GM20431 (cell line): ENCODE measurements around the gene HRH3.

Experiments
- in situ Hi-C: fragments of 300-500 bp; cut with MseI, MboI; formaldehyde crosslinking; loops from one replicate; pipeline ENCODE4 v1.15.0; 2020; ENCODE audit warnings: low sequenced_read_pairs; ENCODE audit not compliant: unreplicated experiment

The HRH3 gene

DNA sequence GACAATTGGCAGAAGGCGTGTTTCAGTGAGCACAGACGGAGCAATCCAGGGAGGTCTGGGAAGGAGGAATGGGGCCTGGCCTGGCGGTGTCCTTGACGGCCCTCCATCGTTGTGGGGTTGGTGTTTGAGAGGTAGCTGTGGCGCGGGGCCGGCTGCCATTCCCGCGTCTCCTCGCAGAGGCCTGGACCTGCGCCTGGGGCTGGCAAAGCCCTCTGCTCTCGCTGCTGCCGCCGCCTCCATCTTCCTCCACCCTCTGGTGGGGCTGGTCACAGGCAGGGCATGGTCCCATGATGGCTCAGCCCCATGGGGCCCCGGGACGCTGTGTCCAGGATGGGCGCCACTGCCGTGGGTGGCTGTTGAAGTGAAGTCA is 25.8 kb upstream of the HRH3 start:
- in situ Hi-C loops, result no loop called here

GRCh38 chr20:62244644-62245108 is 24.6 kb upstream of the HRH3 start:
- in situ Hi-C loops, result no loop called here

GRCh38 chr20:62243906-62244515 is 23.9 kb upstream of the HRH3 start:
- in situ Hi-C loops, result no loop called here

DNA sequence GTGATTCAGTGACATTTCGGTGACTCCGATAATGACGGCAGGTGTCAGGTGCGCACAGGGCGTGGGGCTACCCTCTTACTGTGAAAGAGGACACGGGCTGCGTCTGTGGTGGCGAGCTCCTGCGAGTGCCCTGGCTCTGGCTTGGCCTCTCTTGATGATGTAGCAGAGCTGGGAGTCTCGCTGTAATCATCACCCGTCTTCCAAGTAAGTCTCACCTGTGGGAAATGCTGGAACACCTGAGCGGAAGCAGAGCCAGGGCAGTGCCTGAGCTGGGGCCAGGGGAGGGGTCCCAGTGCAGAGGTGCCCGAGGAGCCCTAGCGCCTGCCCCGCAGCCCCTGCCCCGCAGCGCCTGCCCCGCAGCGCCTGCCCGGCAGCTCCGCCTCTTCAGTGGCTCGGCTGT is 23.0 kb upstream of the HRH3 start:
- in situ Hi-C loops, result no loop called here

DNA sequence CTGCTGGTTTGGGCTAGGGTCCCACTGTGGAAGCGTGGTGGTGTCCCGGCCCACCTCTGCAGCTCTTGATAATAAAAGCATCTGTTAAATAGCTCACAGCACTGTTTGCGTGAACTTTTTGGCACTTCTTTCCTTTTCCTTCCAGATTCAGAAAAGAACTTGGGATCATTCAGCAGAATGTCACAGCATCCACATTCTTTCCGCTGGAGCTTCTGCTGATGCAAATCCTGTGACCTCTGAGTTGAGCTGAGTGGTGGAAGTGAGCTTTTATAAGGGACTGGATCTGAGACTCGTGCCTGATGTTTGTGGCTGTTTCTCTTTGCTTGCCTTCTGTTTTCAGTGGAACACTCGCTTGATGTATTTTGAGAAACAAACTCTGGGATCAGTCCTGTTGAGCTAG is 22.1 kb upstream of the HRH3 start:
- in situ Hi-C loops, result no loop called here

DNA sequence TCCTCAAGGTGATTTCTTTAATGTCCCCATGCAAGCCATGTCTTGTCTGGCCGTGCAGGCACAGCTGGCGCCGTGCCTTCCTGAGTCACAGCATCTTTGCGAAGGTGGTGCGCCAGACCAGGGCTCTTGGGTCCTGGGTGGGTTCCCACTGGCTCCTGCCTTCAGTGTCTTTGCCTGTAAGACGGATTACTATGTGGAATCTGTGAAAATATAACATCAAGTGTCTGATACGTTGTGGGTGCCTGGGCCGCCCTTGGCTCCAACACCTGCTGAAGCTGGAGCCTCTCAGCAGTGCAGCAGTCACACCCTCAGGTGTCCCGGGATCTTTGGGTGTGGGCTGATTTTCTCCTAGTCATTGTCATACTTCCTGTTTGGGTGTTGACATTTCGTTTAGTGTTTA is 21.4 kb upstream of the HRH3 start:
- in situ Hi-C loops, result no loop called here

DNA sequence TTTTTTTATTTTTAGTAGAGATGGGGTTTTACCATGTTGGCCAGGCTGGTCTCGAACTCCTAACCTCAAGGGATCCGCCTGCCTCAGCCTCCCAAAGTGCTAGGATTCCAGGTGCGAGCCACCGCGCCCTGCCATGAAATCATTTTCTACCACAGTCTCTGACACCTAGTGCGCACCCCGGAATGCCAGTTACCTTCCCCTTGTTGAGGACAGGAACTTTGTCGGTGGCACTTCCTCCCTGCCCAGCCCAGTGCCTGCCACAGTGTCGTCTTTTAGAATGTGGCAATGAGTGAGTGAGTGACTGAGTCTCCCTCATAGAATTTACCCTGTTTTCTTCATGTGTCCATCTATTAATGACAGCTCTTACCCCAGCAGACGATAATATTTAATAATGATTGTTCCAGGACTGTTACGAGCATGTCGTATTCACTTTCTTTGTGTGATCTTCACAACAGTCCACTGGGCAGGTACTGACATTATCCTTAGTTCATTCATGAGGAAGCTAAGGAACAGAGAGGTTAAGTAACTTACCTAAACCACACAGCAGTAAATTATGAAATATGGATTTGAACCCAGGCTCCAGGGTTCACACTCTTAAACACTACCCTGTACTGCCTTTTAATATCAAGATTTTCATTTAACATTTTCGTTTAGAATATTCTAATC is 20.1 kb upstream of the HRH3 start:
- in situ Hi-C loops, result no loop called here

- in situ Hi-C loops, result no loop called here
Measured at GRCh38 chr20:62239278-62239879, 19.3 kb upstream of the HRH3 start.

DNA sequence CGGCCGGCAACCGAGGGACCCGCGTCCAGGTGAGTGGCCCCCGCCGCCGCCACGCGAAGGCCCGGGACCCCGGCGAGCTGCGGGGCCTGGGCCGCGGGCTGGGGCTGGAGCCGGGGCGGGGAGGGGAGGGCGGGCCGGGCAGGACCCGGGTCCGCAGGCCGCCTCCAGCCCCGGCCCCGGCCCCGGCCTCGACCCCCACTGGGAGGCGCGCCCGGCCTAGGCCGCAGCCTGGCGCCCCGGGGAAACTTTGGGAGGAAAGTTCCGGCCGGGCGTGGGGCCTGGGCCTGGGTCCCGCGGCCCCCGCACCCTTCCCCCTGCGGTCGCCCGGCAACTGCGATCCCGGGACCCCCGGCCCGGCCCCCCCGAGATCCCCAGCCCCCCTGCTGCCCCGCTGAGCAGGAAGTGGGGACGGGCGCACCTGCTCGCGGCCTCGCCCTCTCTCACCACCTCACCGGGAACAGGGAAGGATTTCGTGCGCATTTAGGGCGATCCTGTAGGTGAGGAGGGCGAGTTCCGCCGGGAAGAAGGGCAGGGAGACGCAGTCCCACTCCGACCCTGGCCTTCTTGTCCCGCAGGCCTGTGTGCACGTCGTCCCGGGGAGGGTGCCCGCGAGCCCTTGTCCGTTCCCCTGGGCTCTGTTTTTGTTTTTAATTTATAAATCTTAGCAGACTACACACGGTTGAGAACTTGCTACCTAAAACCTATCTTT is 18.6 kb upstream of the HRH3 start:
- in situ Hi-C loops, result no loop called here

GRCh38 chr20:62237801-62238568 is 17.9 kb upstream of the HRH3 start, which contains the start of gene OSBPL2:
TSS of gene OSBPL2 (plus strand) at chr20:62238521. CDS start at chr20:62256185, 17,664 bp downstream.
- in situ Hi-C loops, result no loop called here

DNA sequence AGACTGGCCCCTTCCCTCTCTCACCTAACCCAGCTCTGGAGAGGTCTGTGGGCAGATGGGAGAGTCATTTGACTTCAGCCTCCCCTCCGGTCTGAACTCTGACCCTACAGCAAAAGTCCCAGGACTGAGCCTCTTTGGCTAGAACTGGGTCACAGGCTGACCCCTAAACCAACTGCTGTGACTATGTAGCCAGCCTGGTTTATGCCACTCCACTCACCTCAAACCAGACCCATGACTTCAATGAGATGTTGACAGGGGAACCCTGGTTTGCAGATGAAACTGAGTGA is 17.4 kb upstream of the HRH3 start:
- in situ Hi-C loops, result no loop called here

DNA sequence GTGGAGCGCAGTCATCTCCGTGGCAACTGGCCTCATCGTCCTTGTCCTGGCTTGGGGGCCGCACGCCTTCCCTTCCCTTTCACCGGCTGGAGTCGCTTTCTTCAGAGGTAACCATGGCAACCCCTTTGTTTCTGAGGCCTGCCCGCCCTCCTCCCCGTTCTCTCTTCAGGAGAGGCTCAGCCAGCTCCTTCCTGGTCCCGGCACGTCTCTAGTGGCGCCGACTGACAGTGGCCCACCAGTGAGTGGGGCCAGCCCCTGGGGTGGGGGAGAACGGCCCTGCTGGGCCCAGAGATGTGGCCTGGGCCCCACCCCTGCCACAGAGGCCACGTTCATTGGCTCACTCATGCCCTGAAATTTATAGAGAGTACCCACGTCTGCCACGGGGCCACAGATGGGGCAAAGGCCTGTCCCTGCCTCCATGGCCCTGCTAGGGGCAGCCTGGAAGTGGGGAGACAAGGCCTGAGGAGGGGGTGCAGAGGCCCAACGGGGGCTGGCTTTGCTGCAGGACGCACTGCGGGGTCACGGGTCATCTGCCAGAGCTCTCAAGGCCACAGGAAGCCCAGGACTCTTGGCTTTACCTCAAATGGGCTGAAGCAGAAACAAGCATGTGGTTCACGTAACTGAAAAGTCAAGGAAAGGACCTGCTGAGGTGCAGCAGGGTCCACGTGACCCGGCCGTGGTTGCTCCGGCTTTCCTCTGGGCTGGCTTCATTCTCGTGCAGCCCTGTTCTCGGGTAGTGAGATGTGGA is 16.9 kb upstream of the HRH3 start:
- in situ Hi-C loops, result no loop called here

DNA sequence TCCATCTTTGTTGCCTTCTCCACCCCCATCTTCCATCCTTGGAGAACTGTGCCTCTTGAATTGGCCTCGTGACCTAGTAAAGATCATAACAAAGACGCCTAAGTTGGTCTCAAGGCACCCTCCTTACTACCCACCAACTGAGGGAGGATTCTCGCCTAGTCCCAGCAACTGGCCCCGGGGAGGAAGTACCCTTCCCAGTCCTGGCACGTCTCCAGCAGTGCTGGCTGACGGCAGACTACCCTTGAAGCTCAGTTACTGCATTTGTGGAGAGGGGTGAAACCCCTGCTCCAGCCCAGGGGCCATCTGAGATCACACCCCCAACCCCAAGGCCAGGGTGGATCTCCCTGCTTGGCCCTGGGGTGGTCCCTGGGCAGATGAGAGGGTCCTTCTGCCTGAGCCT is 16.1 kb upstream of the HRH3 start:
- in situ Hi-C loops, result no loop called here

DNA sequence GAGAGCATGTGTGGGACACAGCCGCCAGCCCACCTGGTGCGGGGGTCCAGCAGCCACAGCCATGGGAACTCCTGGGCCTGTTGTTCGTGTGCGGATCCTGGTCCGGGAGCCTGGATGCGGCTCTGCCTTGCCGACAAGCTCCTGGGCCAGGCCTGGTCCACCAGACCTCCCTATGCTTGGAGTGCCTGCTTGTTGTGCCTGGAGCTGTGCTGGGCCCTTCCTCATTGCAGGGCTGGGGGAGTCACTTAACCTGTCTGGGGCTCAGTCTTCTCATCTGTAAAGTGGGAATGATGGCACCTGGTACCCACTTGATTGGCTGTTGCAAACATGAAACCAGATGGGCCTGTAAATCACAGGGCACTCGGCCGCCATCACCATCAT is 15.7 kb upstream of the HRH3 start:
- in situ Hi-C loops, result no loop called here

- in situ Hi-C loops, result no loop called here
Measured at GRCh38 chr20:62235001-62235776, 15.1 kb upstream of the HRH3 start.

DNA sequence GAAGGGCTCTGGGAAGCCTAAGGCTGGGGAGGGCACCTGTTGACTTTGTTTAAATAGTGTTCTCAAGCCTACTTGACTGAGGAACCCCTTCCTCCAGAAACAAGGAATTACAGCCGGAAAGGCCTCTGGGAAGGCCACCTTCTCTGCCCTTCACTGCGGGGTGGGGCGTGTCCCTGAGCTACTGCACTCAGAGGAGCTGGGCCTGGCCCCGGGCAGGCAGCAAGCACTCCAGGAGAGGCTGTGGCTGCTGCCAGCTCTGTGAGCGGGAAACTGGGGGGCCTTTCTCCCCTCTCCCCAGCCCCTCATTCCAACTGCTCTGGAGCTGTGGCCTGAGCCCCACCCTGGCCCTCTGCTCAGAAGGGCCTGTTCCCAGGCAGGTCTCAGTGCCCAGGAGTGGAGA is 14.3 kb upstream of the HRH3 start:
- in situ Hi-C loops, result no loop called here

- in situ Hi-C loops, result no loop called here
Measured at GRCh38 chr20:62233684-62234083, 13.6 kb upstream of the HRH3 start.

GRCh38 chr20:62232770-62233645 is 12.9 kb upstream of the HRH3 start:
- in situ Hi-C loops, result no loop called here
